Activated CD8-positive, alpha-beta memory T cell treated with anti-CD3 and anti-CD28 coated beads, Interleukin-2, amount 10 ng/mL, durations not matched to agents 7 days and 5 days (primary cell): ENCODE measurements around the gene VNN1. TPM values are rescaled to one million over a fixed set of nuclear protein-coding genes. Genes with fewer than 3 reads are reported as not detected.
A peak's percentile ranks its signal among the peaks of the same experiment; 100 is the strongest.
"Not testable (repeated sequence)": the region's sequence is repeated elsewhere in the genome, so short reads cannot be mapped to it uniquely, and the experiment has no call there.

ENCODE experiments used
- ATAC-seq: fragments of 150-1000 bp; cut with Tn5 transposase; one replicate; pipeline ENCODE4 v1.10.0; 2021; ENCODE audit warnings: moderate library complexity
- CTCF ChIA-PET: fragments of 350-600 bp; sonication (Branson Sonifier 250); formaldehyde crosslinking; loops from one replicate; lab custom pipeline; 2021; ENCODE audit warnings: antibody characterized with exemption; lab: Charles Lee
- DNase-seq: peaks from one replicate; pipeline ENCODE4 v3.0.0-alpha.2; 2020
- H3K27ac Mint-ChIP-seq: one replicate; pipeline ENCODE4 v1.8.0; 2021; ENCODE audit warnings: mild to moderate bottlenecking, mixed read lengths
- H3K27me3 Mint-ChIP-seq: one replicate; pipeline ENCODE4 v1.8.0; 2021; ENCODE audit warnings: mixed read lengths
- H3K36me3 Mint-ChIP-seq: one replicate; pipeline ENCODE4 v1.8.0; 2021; ENCODE audit warnings: mild to moderate bottlenecking, mixed read lengths
- H3K4me1 Mint-ChIP-seq: one replicate; pipeline ENCODE4 v1.8.0; 2021; ENCODE audit warnings: mixed read lengths
- H3K4me3 Mint-ChIP-seq: one replicate; pipeline ENCODE4 v1.8.0; 2021; ENCODE audit warnings: mild to moderate bottlenecking, moderate library complexity, mixed read lengths
- H3K9me3 Mint-ChIP-seq: one replicate; pipeline ENCODE4 v1.8.0; 2022; ENCODE audit warnings: low read depth, mixed read lengths
- total RNA-seq, 2 experiments: library from RNA; stranded (reverse); gene quantifications; one replicate each; pipeline ENCODE4 v1.2.3, GENCODE V29; 2021

The VNN1 gene
- total RNA-seq, 2 experiments from 2014 or later = not detected

DNA sequence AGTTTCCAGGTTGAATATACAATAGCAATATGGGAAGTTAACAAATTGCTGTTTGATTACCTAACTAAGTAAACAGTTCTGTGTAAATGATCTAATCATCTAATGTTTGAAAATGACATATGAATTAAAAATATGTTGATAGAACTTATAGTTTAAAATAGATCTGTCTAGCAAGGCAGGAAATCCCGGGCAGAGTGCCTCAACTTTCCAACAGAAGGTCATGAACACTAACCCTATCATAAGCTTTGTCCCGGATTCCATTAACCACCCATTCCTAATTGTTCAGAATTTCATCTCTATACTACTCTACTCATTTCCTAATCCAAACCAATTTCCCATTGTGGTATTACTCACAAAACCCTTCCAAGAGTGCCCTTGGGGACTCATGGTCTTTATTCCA, 65.0 kb downstream of the VNN1 start:
- no peaks in the 10 kb centered on the region for H3K9me3 Mint-ChIP-seq
- no peaks in the 10 kb centered on the region for H3K36me3 Mint-ChIP-seq
- peaks cover 7% of the 10 kb centered on the region for H3K4me1 Mint-ChIP-seq
- H3K27ac Mint-ChIP-seq = no peak overlapping the region
- CTCF ChIA-PET = interaction anchor here (1.0 to 1.3 kb wide), 2 partner anchors 19 to 21 kb away, joined by 3 read pairs; no protein-coding TSS in a partner anchor
- H3K27me3 Mint-ChIP-seq = peaks cover 20% of the 10 kb centered on the region
- no peak overlapping the region for H3K4me3 Mint-ChIP-seq
- ATAC-seq (no peak), DNase-seq (no peak)

- Mint-ChIP-seq H3K27ac (no peak overlapping the region), H3K27me3 (peaks cover 19% of the 10 kb centered on the region), H3K4me1 (peaks cover 7% of the 10 kb centered on the region), H3K4me3 (no peak overlapping the region), H3K9me3 (no peaks in the 10 kb centered on the region), H3K36me3 (no peaks in the 10 kb centered on the region)
- DNase-seq = peak; percentile 67
- ATAC-seq = peak; percentile 80
- CTCF ChIA-PET = interaction anchor here (1.0 to 1.3 kb wide), 2 partner anchors 19 to 22 kb away, joined by 3 read pairs; no protein-coding TSS in a partner anchor
These were observed 65.5 kb downstream of the VNN1 start for GRCh38 chr6:132648356-132648755.

DNA sequence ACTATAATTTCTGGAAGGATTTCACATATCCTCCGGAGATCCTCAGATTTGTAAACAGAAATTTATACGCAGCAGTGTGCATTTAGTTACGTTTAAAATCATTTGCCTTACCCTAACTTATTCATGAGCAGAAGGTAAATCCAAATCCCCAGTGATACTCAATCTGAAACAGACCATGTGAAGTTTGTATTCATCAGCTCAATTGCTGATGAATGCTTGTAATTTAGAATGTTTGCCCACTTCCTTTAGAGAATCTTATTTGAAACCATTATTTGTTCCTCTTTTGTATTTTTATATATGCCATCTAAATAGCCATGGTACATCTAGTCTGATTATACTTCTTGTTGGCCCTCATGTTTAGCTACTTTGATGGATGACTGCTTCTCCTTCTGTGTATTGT, 70.3 kb downstream of the VNN1 start:
- Mint-ChIP-seq H3K36me3 (no peaks in the 10 kb centered on the region), H3K9me3 (no peaks in the 10 kb centered on the region), H3K4me1 (peaks cover 6% of the 10 kb centered on the region), H3K27me3 (peaks cover 40% of the 10 kb centered on the region), H3K27ac (no peak overlapping the region), H3K4me3 (no peak overlapping the region)
- ATAC-seq (no peak), DNase-seq (no peak)
- CTCF ChIA-PET = no interaction called here

GRCh38 chr6:132637135-132637534, 76.7 kb downstream of the VNN1 start:
- H3K36me3 Mint-ChIP-seq, H3K4me1 Mint-ChIP-seq, CTCF ChIA-PET, H3K4me3 Mint-ChIP-seq, ATAC-seq, H3K27ac Mint-ChIP-seq, H3K9me3 Mint-ChIP-seq, DNase-seq: not testable (repeated sequence)
- peaks cover 56% of the 10 kb centered on the region for H3K27me3 Mint-ChIP-seq

DNA sequence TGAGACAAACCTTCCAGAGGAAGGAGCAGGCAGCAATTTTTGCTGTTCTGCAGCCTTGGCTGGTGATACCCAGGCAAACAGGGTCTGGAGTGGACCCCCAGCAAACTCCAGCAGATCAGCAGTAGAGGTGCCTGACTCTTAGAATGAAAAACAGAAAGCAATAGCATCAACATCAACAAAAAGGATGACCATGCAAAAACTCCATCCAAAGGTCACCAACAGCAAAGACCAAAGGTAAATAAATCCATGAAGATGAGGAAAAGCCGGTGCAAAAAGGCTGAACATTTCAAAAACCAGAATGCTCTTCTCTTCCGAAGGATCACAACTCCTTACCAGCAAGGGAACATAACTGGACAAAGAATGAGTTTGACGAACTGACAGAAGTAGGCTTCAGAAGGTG, 77.9 kb downstream of the VNN1 start:
- H3K4me1 Mint-ChIP-seq, H3K9me3 Mint-ChIP-seq, ATAC-seq, DNase-seq, H3K36me3 Mint-ChIP-seq, H3K27ac Mint-ChIP-seq, H3K4me3 Mint-ChIP-seq, CTCF ChIA-PET: not testable (repeated sequence)
- peaks cover 57% of the 10 kb centered on the region for H3K27me3 Mint-ChIP-seq

GRCh38 chr6:132635288-132635687, 78.6 kb downstream of the VNN1 start:
- CTCF ChIA-PET, H3K9me3 Mint-ChIP-seq, H3K27ac Mint-ChIP-seq, H3K36me3 Mint-ChIP-seq, DNase-seq, ATAC-seq, H3K4me1 Mint-ChIP-seq, H3K4me3 Mint-ChIP-seq: not testable (repeated sequence)
- H3K27me3 Mint-ChIP-seq = peaks cover 56% of the 10 kb centered on the region

GRCh38 chr6:132634796-132635195, 79.1 kb downstream of the VNN1 start:
- no peak overlapping the region for H3K4me3 Mint-ChIP-seq
- H3K4me1 Mint-ChIP-seq = no peaks in the 10 kb centered on the region
- no peak for DNase-seq
- CTCF ChIA-PET = interaction anchor here (0.9 to 1.7 kb wide), 2 partner anchors 10 to 17 kb away, joined by 3 read pairs; no protein-coding TSS in a partner anchor
- H3K36me3 Mint-ChIP-seq = no peaks in the 10 kb centered on the region
- no peak overlapping the region for H3K27ac Mint-ChIP-seq
- H3K27me3 Mint-ChIP-seq = peaks cover 53% of the 10 kb centered on the region
- no peaks in the 10 kb centered on the region for H3K9me3 Mint-ChIP-seq
- ATAC-seq = no peak

- CTCF ChIA-PET = interaction anchor here (0.7 to 1.7 kb wide), 2 partner anchors 19 to 37 kb away, joined by 3 read pairs; no protein-coding TSS in a partner anchor
- Mint-ChIP-seq H3K9me3 (no peaks in the 10 kb centered on the region), H3K4me1 (no peaks in the 10 kb centered on the region), H3K27me3 (peaks cover 52% of the 10 kb centered on the region), H3K27ac (no peak overlapping the region), H3K36me3 (no peaks in the 10 kb centered on the region), H3K4me3 (no peak overlapping the region)
- DNase-seq (no peak), ATAC-seq (no peak)
These were observed 80.5 kb downstream of the VNN1 start for GRCh38 chr6:132633362-132633761.

Other genes starting within 250 kb of the VNN1 start
- gene STX7, start 200.9 kb downstream of the VNN1 start, total RNA-seq = 10 to 100 TPM; 17.2 to 19.5 TPM
- not detected for gene TAAR9, start 175.8 kb downstream of the VNN1 start, total RNA-seq
- gene TAAR8, start 161.4 kb downstream of the VNN1 start, total RNA-seq = not detected
- not detected for gene TAAR6, start 143.7 kb downstream of the VNN1 start, total RNA-seq
- gene TAAR5, start 124.3 kb downstream of the VNN1 start, total RNA-seq = not detected
- gene TAAR2, start 89.8 kb downstream of the VNN1 start, total RNA-seq = not detected
- not detected for gene TAAR1, start 54.9 kb downstream of the VNN1 start, total RNA-seq
- 10 to 100 TPM; 12.6 to 16.2 TPM for gene VNN2, start 43.8 kb upstream of the VNN1 start, total RNA-seq
- 1 to 10 TPM; 6.4 to 7.8 TPM for gene SLC18B1, start 84.6 kb upstream of the VNN1 start, total RNA-seq
- 1,000 to 10,000 TPM; 1,017 to 1,085 TPM for gene RPS12, start 100.5 kb upstream of the VNN1 start, total RNA-seq